GM12878 (cell line): Measurements from ENCODE around the gene EEF2.

Experiments used
- CHD2 ChIP-seq: IDR thresholded peaks from 2 replicates; pipeline ENCODE4 v1.6.1; 2011; ENCODE audit warnings: low read depth, low read length, improper control_type of control experiment, borderline replicate concordance
- DPF2 ChIP-seq: fragments of 450-650 bp; IDR thresholded peaks from 2 replicates; pipeline ENCODE4 v1.6.1; 2017; ENCODE audit warnings: mild to moderate bottlenecking
- EP300 ChIP-seq, 2 experiments: fragments of 150-350 bp in 1 of 2; IDR thresholded peaks; 2 replicates each; pipeline ENCODE4 v1.6.1; 2011 to 2012; ENCODE audit warnings: low read depth in 2 of 2, low read length in 2 of 2, borderline replicate concordance in 1 of 2, improper control_type of control experiment in 1 of 2, inconsistent platforms in 1 of 2; ENCODE audit not compliant: control insufficient read depth in 1 of 2
- HDAC6 ChIP-seq: fragments of 200-600 bp; sonication (generic); IDR thresholded peaks from one replicate; pipeline ENCODE4 v1.8.0; 2017; ENCODE audit warnings: antibody characterized with exemption; ENCODE audit not compliant: unreplicated experiment
- POLR2A ChIP-seq: IDR thresholded peaks from 2 replicates; pipeline ENCODE4 v1.6.1; 2011; ENCODE audit warnings: low read depth, mild to moderate bottlenecking, low read length
- ZBTB40 ChIP-seq: fragments of 450-650 bp; IDR thresholded peaks from 2 replicates; pipeline ENCODE4 v1.6.1; 2016; ENCODE audit warnings: mild to moderate bottlenecking, moderate library complexity, borderline replicate concordance
- TF ChIP-seq, protein P1 (sequence below), 3 experiments: IDR thresholded peaks in 2 of 3; conservative IDR thresholded peaks in 1 of 3; 2 replicates each; pipeline ENCODE4 v1.5.1; 2011; ENCODE audit warnings: low read depth in 3 of 3, low read length in 3 of 3, mild to moderate bottlenecking in 3 of 3, control low read depth in 2 of 3, moderate library complexity in 2 of 3, inconsistent platforms in 1 of 3, mixed read lengths in 1 of 3; ENCODE audit not compliant: control insufficient read depth in 2 of 3, insufficient read depth in 1 of 3; ENCODE audit errors: extremely low read depth in 1 of 3

- TF ChIP-seq HDAC6 (no peak), EP300 (IDR thresholded peaks at IDR 0.05; ENCODE audit: borderline replicate concordance in 1 of 2, control insufficient read depth in 1 of 2, low read depth in 2 of 2, low read length in 2 of 2) (no peak), POLR2A (no peak), DPF2 (no peak), ZBTB40 (no peak), CHD2 (no peak)
- TF ChIP-seq, protein P1, sequence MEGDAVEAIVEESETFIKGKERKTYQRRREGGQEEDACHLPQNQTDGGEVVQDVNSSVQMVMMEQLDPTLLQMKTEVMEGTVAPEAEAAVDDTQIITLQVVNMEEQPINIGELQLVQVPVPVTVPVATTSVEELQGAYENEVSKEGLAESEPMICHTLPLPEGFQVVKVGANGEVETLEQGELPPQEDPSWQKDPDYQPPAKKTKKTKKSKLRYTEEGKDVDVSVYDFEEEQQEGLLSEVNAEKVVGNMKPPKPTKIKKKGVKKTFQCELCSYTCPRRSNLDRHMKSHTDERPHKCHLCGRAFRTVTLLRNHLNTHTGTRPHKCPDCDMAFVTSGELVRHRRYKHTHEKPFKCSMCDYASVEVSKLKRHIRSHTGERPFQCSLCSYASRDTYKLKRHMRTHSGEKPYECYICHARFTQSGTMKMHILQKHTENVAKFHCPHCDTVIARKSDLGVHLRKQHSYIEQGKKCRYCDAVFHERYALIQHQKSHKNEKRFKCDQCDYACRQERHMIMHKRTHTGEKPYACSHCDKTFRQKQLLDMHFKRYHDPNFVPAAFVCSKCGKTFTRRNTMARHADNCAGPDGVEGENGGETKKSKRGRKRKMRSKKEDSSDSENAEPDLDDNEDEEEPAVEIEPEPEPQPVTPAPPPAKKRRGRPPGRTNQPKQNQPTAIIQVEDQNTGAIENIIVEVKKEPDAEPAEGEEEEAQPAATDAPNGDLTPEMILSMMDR (IDR thresholded peaks at IDR 0.05 in 2 of 3, conservative IDR thresholded peaks at IDR 0.05 in 1 of 3; ENCODE audit: control insufficient read depth in 2 of 3, extremely low read depth in 1 of 3, insufficient read depth in 1 of 3, low read depth in 3 of 3, low read length in 3 of 3), result no peak
Measured at GRCh38 chr19:4018140-4018613, 32.9 kb upstream of the EEF2 start.
